Liver (tissue), 3 donors: ENCODE data around the gene AGPAT3.

Experiments
- ATF3 ChIP-seq: IDR thresholded peaks from 2 replicates; pipeline ENCODE4 v1.6.1; 2016; ENCODE audit warnings: antibody characterized with exemption
- CTCF ChIP-seq: fragments of 150-350 bp; IDR thresholded peaks from 2 replicates; pipeline ENCODE4 v1.5.1; 2017; ENCODE audit warnings: improper control_type of control experiment, low read depth, low read length; ENCODE audit not compliant: missing input control
- EGR1 ChIP-seq, 2 donors: IDR thresholded peaks; 2 replicates each; pipeline ENCODE4 v1.6.1; 2016 to 2018; ENCODE audit warnings: antibody characterized with exemption in 2 of 2, low read depth in 2 of 2
- GABPA ChIP-seq, 2 donors: IDR thresholded peaks in 1 of 2; conservative IDR thresholded peaks in 1 of 2; 2 replicates each; pipeline ENCODE4 v1.6.1; 2016; ENCODE audit warnings: antibody characterized with exemption in 2 of 2, mild to moderate bottlenecking in 1 of 2, moderate library complexity in 1 of 2
- MAX ChIP-seq: IDR thresholded peaks from 2 replicates; pipeline ENCODE4 v1.6.1; 2016; ENCODE audit warnings: antibody characterized with exemption
- NR2F2 ChIP-seq: IDR thresholded peaks from 2 replicates; pipeline ENCODE4 v1.6.1; 2016; ENCODE audit warnings: antibody characterized with exemption
- RAD21 ChIP-seq, 2 donors: IDR thresholded peaks; 2 replicates each; pipeline ENCODE4 v1.6.1; 2016; ENCODE audit warnings: antibody characterized with exemption in 2 of 2, mild to moderate bottlenecking in 2 of 2
- REST ChIP-seq: IDR thresholded peaks from 2 replicates; pipeline ENCODE4 v1.6.1; 2016; ENCODE audit warnings: antibody characterized with exemption, mild to moderate bottlenecking
- RXRA ChIP-seq, 2 donors: IDR thresholded peaks; 2 replicates each; pipeline ENCODE4 v1.6.1; 2017 to 2018; ENCODE audit warnings: antibody characterized with exemption in 2 of 2, mild to moderate bottlenecking in 1 of 2
- YY1 ChIP-seq: IDR thresholded peaks from 2 replicates; pipeline ENCODE4 v1.6.1; 2016; ENCODE audit warnings: antibody characterized with exemption, mild to moderate bottlenecking
- ZBTB33 ChIP-seq: IDR thresholded peaks from 2 replicates; pipeline ENCODE4 v1.6.1; 2016; ENCODE audit warnings: antibody characterized with exemption
- donor health status: healthy.
- donor health status: healthy.

- no peak for TF ChIP-seq CTCF
- no peak for TF ChIP-seq RAD21 (IDR thresholded peaks at IDR 0.05)
- no peak for TF ChIP-seq MAX
- no peak for TF ChIP-seq REST
- no peak for TF ChIP-seq YY1
- TF ChIP-seq ATF3: no peak
- TF ChIP-seq ZBTB33: no peak
- TF ChIP-seq RXRA (IDR thresholded peaks at IDR 0.05): no peak
- no peak for TF ChIP-seq GABPA (IDR thresholded peaks at IDR 0.05 in 1 of 2, conservative IDR thresholded peaks at IDR 0.05 in 1 of 2)
- TF ChIP-seq NR2F2: no peak
- no peak for TF ChIP-seq EGR1 (IDR thresholded peaks at IDR 0.05; ENCODE audit: low read depth in 2 of 2)
These were observed 30.2 kb downstream of the AGPAT3 start for GRCh38 chr21:43895196-43895595.
